GM23338 (cell line): ENCODE results near the gene TLCD3B. TPM values are rescaled to one million over a fixed set of nuclear protein-coding genes. Genes with fewer than 3 reads are reported as not detected.

Experiments
- ATAC-seq: fragments of 200-7000 bp; cut with Tn5 transposase; 3 replicates; pipeline ENCODE4 v1.9.1; 2020
- DNase-seq: peaks from one replicate; pipeline ENCODE4 v3.0.0-alpha.2; 2015; ENCODE audit warnings: low spot score
- H2AFZ ChIP-seq: fragments of 200-600 bp; sonication (generic); 2 replicates; pipeline ENCODE4 v1.8.0; 2016; ENCODE audit warnings: antibody characterized with exemption, mild to moderate bottlenecking, moderate library complexity
- H3F3A ChIP-seq: fragments of 200-600 bp; sonication (generic); replicated peaks from 2 replicates; pipeline ENCODE4 v1.8.0; 2017; ENCODE audit warnings: antibody characterized with exemption, mixed run types, low read depth
- H3K27ac ChIP-seq: fragments of 200-600 bp; sonication (generic); 2 replicates; pipeline ENCODE4 v1.6.1; 2016; ENCODE audit warnings: low read depth
- H3K27me3 ChIP-seq: fragments of 200-600 bp; sonication (generic); 2 replicates; pipeline ENCODE4 v1.8.0; 2016; ENCODE audit warnings: mild to moderate bottlenecking, mixed run types, moderate library complexity; ENCODE audit not compliant: insufficient read depth
- H3K36me3 ChIP-seq: fragments of 200-600 bp; sonication (generic); 2 replicates; pipeline ENCODE4 v1.8.0; 2016; ENCODE audit warnings: mild to moderate bottlenecking; ENCODE audit not compliant: insufficient read depth
- H3K4me1 ChIP-seq: fragments of 200-600 bp; sonication (generic); 2 replicates; pipeline ENCODE4 v1.8.0; 2016; ENCODE audit warnings: mild to moderate bottlenecking, moderate library complexity; ENCODE audit not compliant: insufficient read depth
- H3K4me2 ChIP-seq: fragments of 200-600 bp; sonication (generic); 2 replicates; pipeline ENCODE4 v1.7.1; 2017; ENCODE audit warnings: mixed run types
- H3K4me3 ChIP-seq: fragments of 200-600 bp; sonication (generic); 2 replicates; pipeline ENCODE4 v1.6.1; 2016; ENCODE audit warnings: mixed run types
- H3K79me2 ChIP-seq: fragments of 200-600 bp; sonication (generic); replicated peaks from 2 replicates; pipeline ENCODE4 v1.8.0; 2017; ENCODE audit warnings: mild to moderate bottlenecking; ENCODE audit not compliant: insufficient read depth
- H3K9me2 ChIP-seq: fragments of 200-600 bp; sonication (generic); 2 replicates; pipeline ENCODE4 v1.8.0; 2017; ENCODE audit not compliant: insufficient read depth
- H4K20me1 ChIP-seq: fragments of 200-600 bp; sonication (generic); replicated peaks from 2 replicates; pipeline ENCODE4 v1.8.0; 2017; ENCODE audit warnings: mild to moderate bottlenecking; ENCODE audit not compliant: insufficient read depth
- H3K27ac Mint-ChIP-seq: 2 replicates; pipeline ENCODE4 v1.8.0; 2020; ENCODE audit warnings: inconsistent platforms, mild to moderate bottlenecking, moderate library complexity, mixed read lengths
- H3K27me3 Mint-ChIP-seq: 3 replicates; pipeline ENCODE4 v1.8.0; 2022; ENCODE audit warnings: low read depth, mild to moderate bottlenecking, moderate library complexity, mixed read lengths, inconsistent platforms; ENCODE audit not compliant: insufficient read depth, poor library complexity
- H3K36me3 Mint-ChIP-seq: 3 replicates; pipeline ENCODE4 v1.8.0; 2021; ENCODE audit warnings: low read depth, mild to moderate bottlenecking, inconsistent platforms, moderate library complexity, mixed read lengths
- H3K4me1 Mint-ChIP-seq: 3 replicates; pipeline ENCODE4 v1.8.0; 2020; ENCODE audit warnings: mild to moderate bottlenecking, inconsistent platforms, mixed read lengths
- H3K4me3 Mint-ChIP-seq: 3 replicates; pipeline ENCODE4 v1.8.0; 2021; ENCODE audit warnings: moderate library complexity, mild to moderate bottlenecking, inconsistent platforms, mixed read lengths
- H3K9me3 Mint-ChIP-seq: 3 replicates; pipeline ENCODE4 v1.8.0; 2020; ENCODE audit warnings: moderate library complexity, mild to moderate bottlenecking, inconsistent platforms, mixed read lengths
- ETS1 ChIP-seq: IDR thresholded peaks from 2 replicates; pipeline ENCODE4 v1.6.1; 2016; ENCODE audit warnings: antibody characterized with exemption
- EZH2 ChIP-seq: fragments of 200-600 bp; sonication (generic); IDR thresholded peaks from one replicate; pipeline ENCODE4 v1.8.0; 2017; ENCODE audit warnings: antibody characterized with exemption, mild to moderate bottlenecking, low read depth; ENCODE audit not compliant: unreplicated experiment
- EZH2phosphoT487 ChIP-seq: fragments of 200-600 bp; sonication (generic); IDR thresholded peaks from one replicate; pipeline ENCODE4 v1.8.1; 2018; ENCODE audit warnings: antibody characterized with exemption; ENCODE audit not compliant: unreplicated experiment
- JUNB ChIP-seq: IDR thresholded peaks from one replicate; pipeline ENCODE4 v1.6.1; 2016; ENCODE audit warnings: antibody characterized with exemption; ENCODE audit not compliant: unreplicated experiment
- NANOG ChIP-seq: IDR thresholded peaks from 2 replicates; pipeline ENCODE4 v1.6.1; 2016; ENCODE audit warnings: antibody characterized with exemption, borderline replicate concordance
- POLR2AphosphoS5 ChIP-seq: IDR thresholded peaks from 2 replicates; pipeline ENCODE4 v1.6.1; 2016; ENCODE audit warnings: antibody characterized with exemption, low read depth
- ZNF331 ChIP-seq: fragments of 250-450 bp; sonication (Bioruptor Pico); IDR thresholded peaks from 2 replicates; pipeline ENCODE4 v1.5.0; 2020; ENCODE audit warnings: low read depth, mild to moderate bottlenecking, moderate library complexity
- ZNF462 ChIP-seq: fragments of 250-450 bp; sonication (Bioruptor Pico); IDR thresholded peaks from 2 replicates; pipeline ENCODE4 v1.5.0; 2020; ENCODE audit warnings: mild to moderate bottlenecking, moderate library complexity
- polyA plus RNA-seq: library from polyadenylated mRNA; unstranded; fragments of >200 nt; fragmentation: Nextera tagmentation; extraction: Ambion mirVana; gene quantifications from 2 replicates; pipeline ENCODE4 v1.2.1, GENCODE V29; 2016
- total RNA-seq: library from RNA; depleted of rRNA; stranded (reverse); fragments of >200 nt; shearing (Covaris generic); gene quantifications from 2 replicates; pipeline ENCODE4 v1.2.3, GENCODE V29; 2014

Gene TLCD3B
- total and polyA plus RNA-seq, 2 experiments from 2014 or later, result 14.2 to 37.4 TPM

GRCh38 chr16:30078744-30079143, 47.7 kb upstream of the TLCD3B start:
- TF ChIP-seq ETS1, result no peak
- no peak for TF ChIP-seq EZH2
- no peak for TF ChIP-seq NANOG
- no peak for TF ChIP-seq POLR2AphosphoS5
- TF ChIP-seq JUNB, result no peak
- TF ChIP-seq ZNF331, result no peak
- TF ChIP-seq ZNF462 (CRISPR knock-in tag), result no peak
- no peak for TF ChIP-seq EZH2phosphoT487
- H3K27me3 Mint-ChIP-seq, result peaks cover 22% of the 10 kb centered on the region
- no peak overlapping the region for H3K27ac Mint-ChIP-seq
- Histone ChIP-seq H4K20me1 (peaks cover 25% of the 10 kb centered on the region), H3K27me3 (no peaks in the 10 kb centered on the region), H3K27ac (no peak overlapping the region), H3K4me3 (no peak overlapping the region), H2AFZ (no peak overlapping the region), H3F3A (peaks cover 15% of the 10 kb centered on the region), H3K4me2 (no peak overlapping the region), H3K4me1 (peaks cover 16% of the 10 kb centered on the region), H3K9me2 (no peaks in the 10 kb centered on the region), H3K79me2 (peaks cover 34% of the 10 kb centered on the region), H3K36me3 (peaks cover 9% of the 10 kb centered on the region)
- peaks cover 10% of the 10 kb centered on the region for H3K4me1 Mint-ChIP-seq
- no peaks in the 10 kb centered on the region for H3K9me3 Mint-ChIP-seq
- H3K36me3 Mint-ChIP-seq, result peaks cover 67% of the 10 kb centered on the region
- ATAC-seq (no peak), DNase-seq (no peak)
- H3K4me3 Mint-ChIP-seq, result no peak overlapping the region
